Right lobe of liver (tissue), 4 donors: ENCODE results near the gene FOS.

Experiments used
- POLR2A ChIP-seq: fragments of 450-650 bp; IDR thresholded peaks from one replicate; pipeline ENCODE4 v1.6.1; 2017; ENCODE audit warnings: antibody characterized with exemption, mild to moderate bottlenecking
- TF ChIP-seq, protein P1 (sequence below), 4 donors: fragments of 200-600 bp in 3 of 4; fragments of 450-650 bp in 1 of 4; IDR thresholded peaks; one replicate each; pipeline versions ENCODE4 v1.5.1 to v1.8.0; 2016 to 2022; ENCODE audit warnings: antibody characterized with exemption in 4 of 4, mild to moderate bottlenecking in 2 of 4
- donor health status: DM: no; HTN: no; CAD: no.
- donor health status: DM: no; HTN: no; CAD: no.
- donor health status: DM: no; HTN: yes; CAD: no.

DNA sequence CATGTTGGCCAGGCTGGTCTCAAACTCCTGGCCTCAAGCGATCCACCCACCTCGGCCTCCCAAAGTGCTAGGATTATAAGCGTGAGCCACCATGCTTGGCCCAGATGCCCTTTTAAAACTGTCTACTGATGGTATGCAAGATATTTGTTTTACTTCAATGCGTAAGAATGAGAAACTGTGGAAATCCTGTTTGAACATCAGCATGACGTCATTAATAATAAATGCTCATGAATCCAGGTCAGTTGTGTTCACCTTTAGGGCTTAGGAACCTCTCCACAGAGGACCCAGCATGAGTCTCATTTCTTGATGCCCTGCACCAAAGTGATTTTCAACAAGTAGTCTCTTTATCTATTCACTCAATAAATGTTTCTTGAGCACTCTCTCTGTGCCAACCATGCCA lies 34.5 kb upstream of the FOS start:
- no peak for TF ChIP-seq POLR2A
- TF ChIP-seq, protein P1, sequence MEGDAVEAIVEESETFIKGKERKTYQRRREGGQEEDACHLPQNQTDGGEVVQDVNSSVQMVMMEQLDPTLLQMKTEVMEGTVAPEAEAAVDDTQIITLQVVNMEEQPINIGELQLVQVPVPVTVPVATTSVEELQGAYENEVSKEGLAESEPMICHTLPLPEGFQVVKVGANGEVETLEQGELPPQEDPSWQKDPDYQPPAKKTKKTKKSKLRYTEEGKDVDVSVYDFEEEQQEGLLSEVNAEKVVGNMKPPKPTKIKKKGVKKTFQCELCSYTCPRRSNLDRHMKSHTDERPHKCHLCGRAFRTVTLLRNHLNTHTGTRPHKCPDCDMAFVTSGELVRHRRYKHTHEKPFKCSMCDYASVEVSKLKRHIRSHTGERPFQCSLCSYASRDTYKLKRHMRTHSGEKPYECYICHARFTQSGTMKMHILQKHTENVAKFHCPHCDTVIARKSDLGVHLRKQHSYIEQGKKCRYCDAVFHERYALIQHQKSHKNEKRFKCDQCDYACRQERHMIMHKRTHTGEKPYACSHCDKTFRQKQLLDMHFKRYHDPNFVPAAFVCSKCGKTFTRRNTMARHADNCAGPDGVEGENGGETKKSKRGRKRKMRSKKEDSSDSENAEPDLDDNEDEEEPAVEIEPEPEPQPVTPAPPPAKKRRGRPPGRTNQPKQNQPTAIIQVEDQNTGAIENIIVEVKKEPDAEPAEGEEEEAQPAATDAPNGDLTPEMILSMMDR (IDR thresholded peaks at IDR 0.05), result no peak
